ENCODE results near the gene SWAP70. TPM values are rescaled to one million over a fixed set of nuclear protein-coding genes. Genes with fewer than 3 reads are reported as not detected.
"Not testable (repeated sequence)": the region's sequence is repeated elsewhere in the genome, so short reads cannot be mapped to it uniquely, and the experiment has no call there.

The SWAP70 gene
- total RNA-seq, 1 donor from 2014 or later: 9.8 TPM

GRCh38 chr11:9688716-9689511 is 25.0 kb downstream of the SWAP70 start:
- DNase-seq (ENCODE audit: low spot score in 2 of 2) (no peak), FAIRE-seq (no peak)

- FAIRE-seq (no peak), DNase-seq (ENCODE audit: low spot score in 2 of 2) (no peak)
These were observed 25.8 kb downstream of the SWAP70 start for GRCh38 chr11:9689721-9690120.

GRCh38 chr11:9691865-9692264 is 28.0 kb downstream of the SWAP70 start:
- DNase-seq (ENCODE audit: low spot score in 2 of 2): no peak
- no peak for FAIRE-seq

- no peak for DNase-seq (ENCODE audit: low spot score in 2 of 2)
- peak; percentile 17 for FAIRE-seq
These were observed 28.8 kb downstream of the SWAP70 start for GRCh38 chr11:9692691-9693090.

GRCh38 chr11:9693801-9694553 is 30.1 kb downstream of the SWAP70 start:
- FAIRE-seq (no peak), DNase-seq (ENCODE audit: low spot score in 2 of 2) (no peak)

GRCh38 chr11:9695228-9695627 is 31.4 kb downstream of the SWAP70 start:
- DNase-seq (ENCODE audit: low spot score in 2 of 2); FAIRE-seq: not testable (repeated sequence)

- DNase-seq (ENCODE audit: low spot score in 2 of 2): no peak
- no peak for FAIRE-seq
These were observed 33.9 kb downstream of the SWAP70 start for GRCh38 chr11:9697766-9698165.

- DNase-seq (ENCODE audit: low spot score in 2 of 2): no peak
- FAIRE-seq: no peak
These were observed 36.4 kb downstream of the SWAP70 start for GRCh38 chr11:9700105-9700801.

GRCh38 chr11:9701799-9702198 is 37.9 kb downstream of the SWAP70 start:
- DNase-seq (ENCODE audit: low spot score in 2 of 2) (no peak), FAIRE-seq (no peak)

- FAIRE-seq (no peak), DNase-seq (ENCODE audit: low spot score in 2 of 2) (no peak)
These were observed 39.4 kb downstream of the SWAP70 start for GRCh38 chr11:9703280-9703679.

- FAIRE-seq (no peak), DNase-seq (ENCODE audit: low spot score in 2 of 2) (no peak)
These were observed 40.2 kb downstream of the SWAP70 start for GRCh38 chr11:9704037-9704436.

GRCh38 chr11:9704620-9705019 is 40.7 kb downstream of the SWAP70 start:
- DNase-seq (ENCODE audit: low spot score in 2 of 2): no peak
- FAIRE-seq: no peak

GRCh38 chr11:9705361-9705760 is 41.5 kb downstream of the SWAP70 start:
- not testable (repeated sequence) for FAIRE-seq; DNase-seq (ENCODE audit: low spot score in 2 of 2)

GRCh38 chr11:9708544-9708943 is 44.7 kb downstream of the SWAP70 start:
- FAIRE-seq (no peak), DNase-seq (ENCODE audit: low spot score in 2 of 2) (no peak)

- DNase-seq (ENCODE audit: low spot score in 2 of 2) (no peak), FAIRE-seq (no peak)
These were observed 46.3 kb downstream of the SWAP70 start for GRCh38 chr11:9710223-9710622.

GRCh38 chr11:9710852-9711251 is 47.0 kb downstream of the SWAP70 start:
- no peak for FAIRE-seq

GRCh38 chr11:9711454-9712307 is 47.8 kb downstream of the SWAP70 start:
- DNase-seq (ENCODE audit: low spot score in 2 of 2) (no peak), FAIRE-seq (no peak)

More at GRCh38 chr11:9710852-9711251, 47.0 kb downstream of the SWAP70 start:
- no peak for DNase-seq (ENCODE audit: low spot score in 2 of 2)

GRCh38 chr11:9714272-9714940 is 50.5 kb downstream of the SWAP70 start:
- DNase-seq (ENCODE audit: low spot score in 2 of 2): no peak

GRCh38 chr11:9716275-9717039 is 52.6 kb downstream of the SWAP70 start:
- FAIRE-seq (no peak), DNase-seq (ENCODE audit: low spot score in 2 of 2) (no peak)

More at GRCh38 chr11:9714272-9714940, 50.5 kb downstream of the SWAP70 start:
- no peak for FAIRE-seq

Measured in frontal cortex (tissue), 4 donors.